Stimulated activated CD4-positive, alpha-beta T cell treated with anti-CD3 and anti-CD28 coated beads, Interleukin-1b, Interleukin-23, amount 100 ng/mL, for 24 hours (primary cell): ENCODE results near the gene GTF3A.

ENCODE experiments used
- DNase-seq, 4 experiments: peaks; one replicate each; pipeline ENCODE4 v3.0.0-alpha.2; 2020; ENCODE audit warnings: low read depth in 4 of 4, low spot score in 1 of 4

GTF3A gene

GRCh38 chr13:27446986-27447583 is 22.7 kb downstream of the GTF3A start:
- DNase-seq: no peak

DNA sequence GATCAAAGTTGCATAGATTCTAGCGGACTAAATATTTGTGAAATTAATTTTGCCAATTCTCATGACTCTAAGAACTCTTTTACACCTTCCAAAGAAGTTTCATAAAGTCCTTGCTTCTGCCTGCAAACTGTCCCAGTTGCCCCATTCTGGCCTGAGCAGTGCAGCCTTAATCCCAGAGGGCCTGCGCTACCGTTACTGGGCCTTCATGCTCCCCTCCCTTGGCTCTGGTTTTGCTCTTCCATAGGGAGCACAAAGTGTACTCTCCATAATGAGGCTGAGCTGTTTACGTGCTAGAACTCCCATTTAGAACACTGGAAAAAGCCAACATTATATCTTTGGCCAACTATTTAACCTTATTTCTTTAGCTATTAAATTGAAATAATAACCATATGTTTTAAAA is 23.9 kb downstream of the GTF3A start:
- DNase-seq: no peak

GRCh38 chr13:27449081-27449603 is 24.7 kb downstream of the GTF3A start:
- no peak for DNase-seq

GRCh38 chr13:27449936-27450828 is 25.8 kb downstream of the GTF3A start, which contains the start of gene MTIF3:
TSS of gene MTIF3 (minus strand) at chr13:27450564. CDS start at chr13:27440448, 10,116 bp downstream.
- DNase-seq: peak; percentile 89 to 95 (median 92)

DNA sequence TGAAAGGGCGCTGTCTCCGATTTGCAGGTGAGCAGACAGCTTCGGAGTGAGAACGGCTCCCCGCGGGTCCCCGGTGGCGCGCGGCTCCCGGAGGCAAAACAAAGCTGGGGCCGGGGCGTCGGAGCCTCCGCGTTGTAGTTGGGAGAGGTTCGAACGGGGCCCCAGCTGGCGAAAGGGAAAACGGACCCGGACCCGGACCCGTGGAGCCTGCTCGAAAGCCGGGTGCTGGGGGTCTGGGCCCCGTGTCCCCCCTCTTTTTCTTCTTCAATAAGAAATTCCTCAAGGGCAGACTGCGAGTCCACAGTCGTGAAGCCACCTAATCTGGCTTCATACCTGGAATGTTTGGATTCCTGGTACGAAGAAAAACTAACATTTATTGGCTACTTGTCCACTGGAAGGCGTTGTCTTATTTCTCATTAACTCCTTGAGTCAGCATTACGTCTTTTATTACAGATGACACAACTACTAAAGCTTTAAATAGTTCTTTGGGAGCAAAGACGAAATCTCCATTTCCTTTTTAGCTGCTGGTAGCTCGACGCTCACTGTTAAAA is 26.6 kb downstream of the GTF3A start:
- DNase-seq: no peak

DNA sequence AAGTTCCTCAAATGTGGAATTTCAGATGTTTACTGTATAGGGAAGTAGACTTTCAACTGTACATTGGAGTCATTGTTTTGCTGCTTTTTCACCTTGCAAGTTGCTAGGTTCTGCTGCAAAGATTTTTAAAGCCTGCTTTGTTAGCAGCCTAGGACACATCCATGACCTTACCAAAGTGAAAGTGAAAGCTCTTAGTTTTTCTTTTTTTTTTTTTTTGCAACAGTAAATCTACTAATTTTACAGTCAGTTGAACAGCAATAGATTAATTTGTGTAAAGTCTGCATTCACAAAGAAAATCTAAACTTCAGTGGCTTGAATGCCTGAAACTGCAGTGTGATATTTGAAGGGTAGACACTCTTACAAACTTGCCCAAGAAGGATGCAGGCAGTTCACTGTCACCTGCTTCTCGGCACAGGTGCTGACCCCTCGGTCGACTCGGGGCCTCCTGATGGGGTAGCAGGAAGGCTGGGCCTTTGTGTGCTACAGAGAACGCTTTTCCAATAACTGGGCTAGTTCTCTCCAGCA is 31.0 kb downstream of the GTF3A start:
- no peak for DNase-seq

GRCh38 chr13:27461940-27462584 is 37.6 kb downstream of the GTF3A start:
- no peak for DNase-seq

DNA sequence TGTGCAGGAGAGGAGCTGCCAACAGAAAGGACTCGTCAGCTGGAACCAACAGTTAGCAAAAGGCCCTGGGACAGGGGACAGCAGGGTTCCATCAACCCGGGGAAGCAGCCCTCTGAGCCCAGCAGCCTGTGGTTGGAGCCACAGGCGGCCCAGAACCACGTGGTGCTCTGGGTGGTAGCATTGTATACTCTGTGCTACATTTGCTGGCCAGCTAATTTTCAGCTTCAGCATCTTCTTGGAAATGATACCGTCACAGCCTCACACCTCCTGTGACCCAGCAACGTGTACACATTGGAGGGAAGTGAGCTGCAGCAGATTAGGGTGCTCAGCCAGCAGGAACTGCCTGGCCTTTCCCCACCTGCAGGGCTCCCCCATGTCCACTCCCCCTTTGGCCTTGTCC is 39.1 kb downstream of the GTF3A start:
- DNase-seq: no peak

GRCh38 chr13:27465611-27466010 is 41.2 kb downstream of the GTF3A start:
- DNase-seq: no peak

DNA sequence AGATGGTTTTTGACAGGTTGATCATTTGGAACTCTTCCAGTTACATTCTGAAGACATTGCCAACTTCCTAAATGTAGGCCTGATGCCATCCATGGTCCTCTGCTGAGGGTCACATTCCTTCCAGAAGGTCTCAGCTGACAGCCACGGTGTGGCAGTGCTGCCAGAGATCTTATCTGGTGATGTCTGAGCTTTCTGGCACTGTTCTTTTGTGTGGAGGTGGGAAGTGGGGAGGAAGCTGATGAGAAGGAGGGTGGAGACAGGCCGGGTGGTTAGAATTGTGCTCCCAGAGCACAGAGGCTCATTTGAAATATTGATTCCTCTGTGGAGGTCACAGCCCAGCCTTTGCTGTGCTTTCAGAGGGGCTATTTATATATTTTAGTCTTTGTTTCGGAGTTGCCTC is 42.1 kb downstream of the GTF3A start:
- no peak for DNase-seq

DNA sequence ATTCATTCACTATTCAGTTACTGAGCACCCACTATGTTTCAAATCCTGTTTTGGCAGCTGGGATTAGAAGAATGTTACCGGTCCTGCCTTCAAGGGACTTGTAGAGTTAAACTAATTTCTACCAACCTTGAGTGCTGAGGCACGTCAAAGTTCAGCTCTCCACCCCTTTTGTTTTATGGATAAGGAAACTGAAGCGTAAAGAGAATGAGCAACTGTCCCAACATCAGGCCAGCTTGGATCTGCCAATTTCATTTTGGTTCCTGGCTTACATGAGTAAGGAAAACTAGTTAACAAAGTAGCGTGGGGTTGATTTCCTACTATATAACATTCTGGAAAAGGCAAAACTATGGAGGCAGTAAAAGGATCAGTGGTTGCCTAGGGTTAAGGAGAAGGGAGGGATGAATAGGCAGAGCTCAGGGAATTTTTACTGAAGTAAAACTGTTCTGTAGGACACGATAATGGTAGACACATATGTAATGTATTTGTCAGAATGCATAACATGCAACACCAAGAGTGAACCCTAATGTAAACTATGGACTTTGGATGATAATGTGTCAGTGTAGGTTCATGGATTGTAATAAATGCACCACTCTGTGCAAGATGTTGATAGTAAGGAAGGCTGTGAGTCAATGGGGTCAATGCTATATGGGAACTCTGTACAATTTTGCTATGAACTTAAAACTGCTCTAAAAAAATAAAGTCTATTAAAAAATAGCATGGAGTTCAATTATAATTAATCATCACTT is 45.8 kb downstream of the GTF3A start:
- DNase-seq: no peak

- DNase-seq: no peak
These were observed 48.0 kb downstream of the GTF3A start for GRCh38 chr13:27472441-27472840.

DNA sequence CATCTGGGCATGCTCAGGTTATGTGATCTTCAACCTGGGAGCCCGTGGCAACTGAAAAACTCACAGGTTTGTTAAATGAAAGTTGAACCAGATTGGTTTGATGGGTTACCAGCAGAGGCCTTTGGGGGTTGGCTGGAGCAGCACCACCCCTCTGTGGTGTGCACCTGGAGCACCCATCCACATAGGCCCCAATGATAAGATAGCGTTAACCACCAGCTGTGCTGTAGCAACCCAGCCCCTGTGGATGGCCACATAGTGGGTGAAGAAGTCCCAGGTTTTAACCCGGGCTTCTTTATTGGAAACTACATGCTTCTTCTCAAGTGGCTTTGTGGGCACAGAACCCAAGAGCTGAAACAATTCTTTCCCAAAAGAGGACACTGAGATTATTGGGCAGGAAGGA is 48.5 kb downstream of the GTF3A start:
- DNase-seq: no peak

- no peak for DNase-seq
These were observed 50.4 kb downstream of the GTF3A start for GRCh38 chr13:27474751-27475268.

DNA sequence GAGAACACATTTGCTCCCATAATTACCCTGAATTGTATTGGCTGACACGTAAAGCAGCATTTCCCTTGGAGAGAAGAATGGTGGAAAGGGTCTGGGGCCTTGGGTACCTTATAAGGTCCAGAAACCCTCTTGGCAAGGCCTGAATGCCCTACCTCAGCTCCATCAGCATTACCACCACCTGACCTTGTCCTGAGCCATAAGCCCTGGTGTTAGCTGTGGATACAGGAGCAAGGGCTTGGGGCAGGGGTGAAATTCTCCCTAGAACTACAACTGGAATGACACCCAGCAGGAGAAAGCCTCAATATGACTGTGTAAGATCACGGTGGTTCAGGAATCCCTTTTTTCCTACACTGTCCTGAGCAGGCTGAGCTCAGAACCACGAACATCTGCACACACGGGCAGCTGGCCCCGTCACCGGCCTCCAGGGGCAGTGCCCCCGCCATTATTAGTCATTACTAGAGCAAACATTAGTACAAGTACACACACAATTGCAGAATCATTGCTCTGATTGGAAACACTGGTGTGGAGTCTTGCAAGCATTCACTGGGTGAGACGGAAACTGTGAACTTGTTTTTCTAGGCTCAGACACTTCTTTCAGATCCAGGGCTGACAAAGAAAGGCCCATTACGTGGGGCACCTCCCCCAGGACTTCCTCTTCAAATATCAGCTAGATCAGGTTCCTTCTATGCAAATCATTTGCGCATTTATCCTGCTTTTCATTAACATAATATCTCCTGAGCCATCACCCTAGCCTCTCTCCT is 52.7 kb downstream of the GTF3A start:
- DNase-seq: no peak

DNA sequence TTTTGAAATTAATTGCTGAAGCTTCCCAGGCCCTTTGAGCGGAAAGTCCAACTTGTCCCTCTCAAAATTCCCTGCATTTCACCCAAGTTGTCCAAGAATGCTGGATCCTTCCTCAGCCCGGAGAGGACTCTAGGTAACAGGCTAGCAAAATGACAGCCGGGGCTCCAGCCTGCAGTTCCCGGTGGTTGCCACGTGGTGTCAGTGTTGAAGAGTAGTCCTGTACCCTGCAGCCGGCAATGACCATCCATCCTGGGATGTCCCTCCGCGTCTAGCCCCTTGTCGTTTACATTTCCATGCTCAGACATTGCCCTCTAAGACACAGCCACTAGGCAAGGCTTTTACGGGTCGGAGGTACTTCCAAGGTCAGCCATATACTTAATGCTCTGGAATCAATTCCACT is 57.3 kb downstream of the GTF3A start:
- DNase-seq: peak in 2 of 4 experiments; percentile 13 to 16

DNA sequence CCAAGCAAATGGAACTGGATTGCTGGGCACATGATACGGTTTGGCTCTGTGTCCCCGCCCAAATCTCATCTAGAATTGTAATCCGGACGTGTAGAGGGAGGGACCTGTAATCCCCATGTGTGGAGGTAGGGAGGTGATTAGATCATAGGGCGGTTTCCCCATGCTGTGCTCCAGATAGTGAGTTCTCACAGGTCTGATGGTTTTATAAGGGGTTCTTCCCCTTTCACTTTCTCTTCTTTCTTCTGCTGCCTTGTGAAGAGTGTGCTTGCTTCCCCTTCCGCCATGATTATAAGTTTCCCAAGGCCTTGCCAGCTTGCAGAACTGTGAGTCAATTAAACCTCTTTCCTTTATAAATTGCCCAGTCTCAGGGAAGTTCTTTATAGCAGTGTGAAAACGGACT is 58.6 kb downstream of the GTF3A start:
- DNase-seq: no peak

DNA sequence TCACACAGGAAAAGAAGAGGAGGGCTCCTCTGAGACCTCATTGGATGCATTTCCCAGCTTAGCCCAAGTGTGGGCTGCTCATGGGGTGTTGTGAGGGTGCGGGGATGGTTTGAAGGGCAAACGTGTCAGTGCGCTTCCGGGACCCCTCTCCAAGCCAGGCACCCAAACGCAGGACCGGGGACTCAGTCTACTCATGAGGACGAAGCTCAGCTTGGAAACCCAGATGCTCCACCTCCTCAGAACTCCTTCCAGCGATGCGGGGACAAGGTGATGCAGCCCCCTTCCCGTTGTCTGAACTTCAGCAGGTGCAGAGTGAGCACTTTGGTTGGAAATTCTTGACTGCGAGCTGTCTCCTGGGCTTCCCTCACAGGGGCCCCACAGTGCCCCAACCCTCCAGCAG is 59.0 kb downstream of the GTF3A start:
- DNase-seq: no peak
